Measurements from ENCODE around the gene GRPEL1. TPM values are rescaled to one million over a fixed set of nuclear protein-coding genes. Genes with fewer than 3 reads are reported as not detected.

Gene GRPEL1
- total RNA-seq, 1 experiment from 2014 or later, result 46.6 TPM

GRCh38 chr4:7105276-7105675 lies 37.4 kb upstream of the GRPEL1 start:
- Histone ChIP-seq H3K4me3 (ENCODE audit: low read depth in 2 of 2, low read length in 2 of 2) (no peak overlapping the region), H3K4me1 (ENCODE audit: control insufficient read depth, insufficient read depth, low read length) (no peaks in the 10 kb centered on the region), H3K36me3 (ENCODE audit: control insufficient read depth, insufficient read depth, low read length) (no peaks in the 10 kb centered on the region), H3K27me3 (ENCODE audit: control insufficient read depth, insufficient read depth, low read length) (no peaks in the 10 kb centered on the region), H3K27ac (ENCODE audit: low read length) (no peak overlapping the region), H3K9me3 (ENCODE audit: control insufficient read depth, insufficient read depth, low read depth, low read length) (no peaks in the 10 kb centered on the region)
- POLR2A ChIA-PET, result no interaction called here
- ATAC-seq (no peak), DNase-seq (ENCODE audit: low read depth, low spot score) (no peak)
- in situ Hi-C loops (cut with HindIII; ENCODE audit: low pct_unique_long_range_greater_than_20kb, low sequenced_read_pairs) (no loop called here), intact Hi-C loops (cut with micrococcal nuclease; ENCODE audit: unreplicated experiment) (loop anchor here (10.0 kb wide), 1 partner anchor 190 kb away; no protein-coding TSS in a partner anchor)
- CTCF ChIA-PET, result no interaction called here
- BruUV-seq (replicated peaks), result no TSS peak
- TF ChIP-seq CTCF (IDR thresholded peaks at IDR 0.05), result no peak
- no peak for TF ChIP-seq REST (IDR thresholded peaks at IDR 0.05; ENCODE audit: insufficient read depth in 1 of 2, low read depth in 2 of 2, low read length in 1 of 2)
- TF ChIP-seq SIN3A (IDR thresholded peaks at IDR 0.05; ENCODE audit: borderline replicate concordance, insufficient read depth, low read depth, low read length), result no peak
- no peak for TF ChIP-seq POLR2AphosphoS5 (IDR thresholded peaks at IDR 0.05; ENCODE audit: low read depth, low read length)
- TF ChIP-seq TCF7L2 (IDR thresholded peaks at IDR 0.05; ENCODE audit: low read depth, low read length), result no peak

GRCh38 chr4:7104366-7105031 lies 36.6 kb upstream of the GRPEL1 start:
- Histone ChIP-seq H3K27ac (ENCODE audit: low read length) (no peak overlapping the region), H3K36me3 (ENCODE audit: control insufficient read depth, insufficient read depth, low read length) (no peaks in the 10 kb centered on the region), H3K4me1 (ENCODE audit: control insufficient read depth, insufficient read depth, low read length) (no peaks in the 10 kb centered on the region), H3K4me3 (ENCODE audit: low read depth in 2 of 2, low read length in 2 of 2) (no peak overlapping the region), H3K9me3 (ENCODE audit: control insufficient read depth, insufficient read depth, low read depth, low read length) (no peaks in the 10 kb centered on the region), H3K27me3 (ENCODE audit: control insufficient read depth, insufficient read depth, low read length) (no peaks in the 10 kb centered on the region)
- no peak for DNase-seq (ENCODE audit: low read depth, low spot score)
- no TSS peak for BruUV-seq (replicated peaks)
- no peak for TF ChIP-seq CTCF (IDR thresholded peaks at IDR 0.05)
- no peak for TF ChIP-seq POLR2AphosphoS5 (IDR thresholded peaks at IDR 0.05; ENCODE audit: low read depth, low read length)
- TF ChIP-seq SIN3A (IDR thresholded peaks at IDR 0.05; ENCODE audit: borderline replicate concordance, insufficient read depth, low read depth, low read length), result no peak
- no peak for TF ChIP-seq REST (IDR thresholded peaks at IDR 0.05; ENCODE audit: insufficient read depth in 1 of 2, low read depth in 2 of 2, low read length in 1 of 2)
- no peak for TF ChIP-seq TCF7L2 (IDR thresholded peaks at IDR 0.05; ENCODE audit: low read depth, low read length)
- ChIA-PET POLR2A (no interaction called here), CTCF (no interaction called here)
- no peak for ATAC-seq
- in situ Hi-C loops (cut with HindIII; ENCODE audit: low pct_unique_long_range_greater_than_20kb, low sequenced_read_pairs) (no loop called here), intact Hi-C loops (cut with micrococcal nuclease; ENCODE audit: unreplicated experiment) (loop anchor here (10.0 kb wide), 1 partner anchor 190 kb away; no protein-coding TSS in a partner anchor)
